GM20000 (cell line): ENCODE results near the gene FLRT1.

ENCODE experiments used
- DNase-seq: peaks from one replicate; pipeline ENCODE4 v3.0.0; 2012; ENCODE audit warnings: low spot score
- CTCF ChIP-seq: IDR thresholded peaks from 2 replicates; pipeline ENCODE4 v1.5.1; 2012; ENCODE audit warnings: mild to moderate bottlenecking, control low read depth; ENCODE audit errors: extremely low read depth, missing control alignments

The FLRT1 gene

GRCh38 chr11:64084146-64084950, 48.6 kb downstream of the FLRT1 start:
- TF ChIP-seq CTCF, result no peak
- DNase-seq, result no peak

GRCh38 chr11:64084951-64085710, 49.4 kb downstream of the FLRT1 start:
- DNase-seq, result no peak
- no peak for TF ChIP-seq CTCF
